K562 (cell line): Measurements from ENCODE around the gene RABL6. TPM values are rescaled to one million over a fixed set of nuclear protein-coding genes. Genes with fewer than 3 reads are reported as not detected.
A peak's percentile ranks its signal among the peaks of the same experiment; 100 is the strongest.

Experiments
- ATAC-seq: fragments of 200-7000 bp; cut with Tn5 transposase; 3 replicates; pipeline ENCODE4 v1.9.1; 2020; ENCODE audit warnings: moderate library complexity
- BruUV-seq: library from RNA; stranded (reverse); fragments of 400-500 nt; replicated peaks from 2 replicates; lab custom pipeline; 2021; lab: Mats Ljungman, UMichigan
- CTCF ChIA-PET: fragments of 300-600 bp; formaldehyde crosslinking; extraction: SDS; loops from one replicate; lab custom pipeline; 2021; ENCODE audit warnings: low intra/inter-chr PET ratio; lab: Yijun Ruan, JAX
- POLR2A ChIA-PET: fragments of 300-600, 350-650 bp; sonication (Branson Sonifier 250); formaldehyde crosslinking; extraction: SDS; loops from one replicate; lab custom pipeline; 2021; ENCODE audit warnings: antibody characterized with exemption, inconsistent platforms; lab: Yijun Ruan, JAX
- DNase-seq, 4 experiments: peaks; one replicate each; pipeline versions ENCODE4 v3.0.0 to v3.0.0-alpha.2; 2011 to 2018; ENCODE audit warnings: low spot score in 3 of 4, mixed read lengths in 3 of 4; ENCODE audit errors: extremely low read depth in 1 of 4
- FAIRE-seq: peaks from 2 replicates; lab custom pipeline; 2011; peaks lifted over from hg19 to GRCh38; lab: Jason Lieb, UNC
- H2AFZ ChIP-seq: 2 replicates; pipeline ENCODE4 v1.6.0; 2011; ENCODE audit warnings: low read depth, low read length, control low read depth, inconsistent platforms
- H3K27ac ChIP-seq: fragments of 200-600 bp; 3 replicates; pipeline ENCODE4 v1.8.0; 2011; ENCODE audit warnings: low read depth, mild to moderate bottlenecking, control low read depth, inconsistent platforms, low read length, moderate library complexity, mixed read lengths; ENCODE audit errors: extremely low read depth
- H3K27me3 ChIP-seq, 2 experiments: fragments of 300-600 bp in 1 of 2; 2 replicates in 1 of 2; 3 replicates in 1 of 2; pipeline versions ENCODE4 v1.6.0 to v1.8.0; 2011; ENCODE audit warnings: inconsistent platforms in 2 of 2, low read length in 2 of 2, mild to moderate bottlenecking in 1 of 2, mixed read lengths in 1 of 2, moderate library complexity in 1 of 2; ENCODE audit not compliant: control insufficient read depth in 2 of 2, insufficient read depth in 2 of 2
- H3K36me3 ChIP-seq: fragments of 300-600 bp; 3 replicates; pipeline ENCODE4 v1.8.0; 2011; ENCODE audit warnings: mild to moderate bottlenecking, low read length, inconsistent platforms; ENCODE audit not compliant: control insufficient read depth, insufficient read depth
- H3K4me1 ChIP-seq, 2 experiments: fragments of 200-600 bp in 1 of 2; replicated peaks in 1 of 2; 2 replicates in 1 of 2; 3 replicates in 1 of 2; pipeline versions ENCODE4 v1.5.1 to v1.8.0; 2011; ENCODE audit warnings: inconsistent platforms in 2 of 2, low read length in 2 of 2, mild to moderate bottlenecking in 1 of 2, mixed read lengths in 1 of 2, moderate library complexity in 1 of 2; ENCODE audit not compliant: control insufficient read depth in 2 of 2, insufficient read depth in 2 of 2
- H3K4me2 ChIP-seq: 2 replicates; pipeline ENCODE4 v1.6.1; 2011; ENCODE audit warnings: low read length, control low read depth, inconsistent platforms, mixed read lengths; ENCODE audit not compliant: insufficient read depth
- H3K4me3 ChIP-seq: fragments of 200-600 bp; sonication (generic), shearing (Covaris generic); 2 replicates; pipeline ENCODE4 v1.5.1; 2016; ENCODE audit warnings: control low read depth, inconsistent platforms
- H3K79me2 ChIP-seq: fragments of 200-600 bp; 3 replicates; pipeline ENCODE4 v1.8.0; 2011; ENCODE audit warnings: low read length, inconsistent platforms; ENCODE audit not compliant: control insufficient read depth, insufficient read depth
- H3K9ac ChIP-seq, 2 experiments: 2 replicates each; pipeline versions ENCODE4 v1.6.0 to v1.6.1; 2011; ENCODE audit warnings: low read depth in 2 of 2, low read length in 2 of 2, control low read depth in 1 of 2, inconsistent platforms in 1 of 2, mild to moderate bottlenecking in 1 of 2, mixed read lengths in 1 of 2; ENCODE audit not compliant: insufficient read depth in 1 of 2
- H3K9me1 ChIP-seq: one replicate; pipeline ENCODE4 v1.6.0; 2011; ENCODE audit warnings: inconsistent platforms, mild to moderate bottlenecking, low read length, moderate library complexity; ENCODE audit not compliant: control insufficient read depth, insufficient read depth
- H3K9me3 ChIP-seq: replicated peaks from 2 replicates; pipeline ENCODE4 v1.5.1; 2011; ENCODE audit warnings: low read depth, low read length, inconsistent platforms; ENCODE audit not compliant: control insufficient read depth, insufficient read depth
- H4K20me1 ChIP-seq: replicated peaks from 2 replicates; pipeline ENCODE4 v1.6.1; 2011; ENCODE audit warnings: low read length, inconsistent platforms, mixed read lengths; ENCODE audit not compliant: control insufficient read depth, insufficient read depth
- CTCFL ChIP-seq: IDR thresholded peaks from 2 replicates; pipeline ENCODE4 v1.6.1; 2011; ENCODE audit warnings: borderline replicate concordance, low read depth, mild to moderate bottlenecking, moderate library complexity, low read length; ENCODE audit not compliant: insufficient read depth, poor library complexity, severe bottlenecking
- ETS1 ChIP-seq: conservative IDR thresholded peaks from 2 replicates; pipeline ENCODE4 v1.6.1; 2011; ENCODE audit warnings: low read depth, mild to moderate bottlenecking, low read length; ENCODE audit not compliant: control insufficient read depth
- FIP1L1 ChIP-seq: fragments of 200-400 bp; formaldehyde crosslinking; IDR thresholded peaks from 2 replicates; pipeline ENCODE4 v1.6.1; 2018; ENCODE audit warnings: mild to moderate bottlenecking, low read depth, low read length; ENCODE audit not compliant: poor library complexity, severe bottlenecking
- PATZ1 ChIP-seq: fragments of 250-450 bp; sonication (Bioruptor Pico); IDR thresholded peaks from 2 replicates; pipeline ENCODE4 v1.5.0; 2020; ENCODE audit warnings: mild to moderate bottlenecking, borderline replicate concordance
- POLR2AphosphoS5 ChIP-seq: IDR thresholded peaks from 2 replicates; pipeline ENCODE4 v1.6.1; 2011; ENCODE audit warnings: mild to moderate bottlenecking, low read depth, low read length, moderate library complexity; ENCODE audit not compliant: control insufficient read depth, insufficient read depth
- POLR2G ChIP-seq: fragments of 200-400 bp; formaldehyde crosslinking; IDR thresholded peaks from 2 replicates; pipeline ENCODE4 v1.6.1; 2017; ENCODE audit warnings: low read depth, mild to moderate bottlenecking, antibody characterized with exemption, low read length, moderate library complexity
- SMAD2 ChIP-seq: fragments of 150-350 bp; IDR thresholded peaks from 2 replicates; pipeline ENCODE4 v1.6.1; 2014; ENCODE audit warnings: low read depth, mild to moderate bottlenecking, low read length
- ZNF41 ChIP-seq: fragments of 250-450 bp; sonication (Bioruptor Pico); conservative IDR thresholded peaks from 2 replicates; pipeline ENCODE4 v1.4.0; 2020; ENCODE audit warnings: mild to moderate bottlenecking
- WGBS: fragments of 100-300 bp; shearing (Covaris generic); methylation state at CpG from one replicate; pipeline ENCODE4 v1.1.6; 2016; ENCODE audit warnings: low coverage, mixed read lengths; ENCODE audit not compliant: insufficient coverage; ENCODE audit errors: missing lambda C conversion rate; 5-methylcytosine and 5-hydroxymethylcytosine counted together
- in situ Hi-C: fragments of 300-500 bp; cut with MboI; formaldehyde crosslinking; loops from 4 replicates; pipeline ENCODE4 v1.15.0; 2018; ENCODE audit warnings: inconsistent platforms, mixed read lengths
- intact Hi-C: fragments of 100-400 bp; cut with micrococcal nuclease; formaldehyde crosslinking; loops from 2 replicates; pipeline ENCODE4 v1.14.2; 2022
- polyA plus RNA-seq, 8 experiments: library from polyadenylated mRNA; depleted of rRNA in 4 of 8; stranded (reverse) in 5 of 8; unstranded in 3 of 8; fragments of >200 nt; fragmentation: Nextera tagmentation in 2 of 8; fragmentation: Illumina TruSeq in 1 of 8; extraction: Ambion mirVana in 2 of 8; extraction: Trizol in 1 of 8; gene quantifications; 2 replicates each; pipeline versions ENCODE4 v1.2.1 to v1.2.3, GENCODE V29; 2011 to 2014; ENCODE audit warnings: inconsistent platforms in 1 of 8, missing spikeins in 1 of 8
- total RNA-seq, 7 experiments: library from RNA; depleted of rRNA in 6 of 7; stranded (reverse); fragments of >200 nt in 6 of 7; fragmentation: Illumina TruSeq in 2 of 7; extraction: Trizol in 2 of 7; gene quantifications; 2 replicates each; pipeline versions ENCODE4 v1.2.1 to v1.2.3, GENCODE V29; 2011 to 2021; ENCODE audit warnings: low replicate concordance in 1 of 7

RABL6 gene
- total and polyA plus RNA-seq, 9 of the 15 experiments (the other 6 are each of a cell fraction or from before 2014, with no cell fraction given) = 5.6 to 181 (median 84.5) TPM

GRCh38 chr9:136849038-136849959 is 41.6 kb downstream of the RABL6 start, which contains the start of gene PHPT1 (continued):
- TF ChIP-seq ETS1 (0 out of 2 replicates have a peak, but pooled peaks have one; percentile 40), ZNF41 (CRISPR knock-in tag) (no peak), SMAD2 (no peak)
- TF ChIP-seq, all 486 proteins: peak for 131

- FAIRE-seq = peak; percentile 32
- in situ Hi-C loops = no loop called here
- TF ChIP-seq PATZ1 (0 out of 2 replicates have a peak, but pooled peaks have one; percentile 9), POLR2AphosphoS5 (peak; percentile 8; the same call in 1 of the 2 replicates), CTCFL (no peak), POLR2G (peak; percentile 71), FIP1L1 (peak; percentile 65)
Observed at GRCh38 chr9:136849960-136850865, 42.5 kb downstream of the RABL6 start.

More at GRCh38 chr9:136849960-136850865, 42.5 kb downstream of the RABL6 start:
- Histone ChIP-seq H3K27me3 (no peaks in the 10 kb centered on the region), H4K20me1 (0 out of 2 replicates have a peak, but pooled peaks cover 5% of the 10 kb centered on the region), H3K4me3 (peak overlapping the region; percentile 95), H2AFZ (no peak overlapping the region), H3K4me2 (peak overlapping the region; percentile 84), H3K36me3 (peaks cover 29% of the 10 kb centered on the region; the same call in 1 of the 3 replicates), H3K9me1 (no peaks in the 10 kb centered on the region), H3K4me1 (peaks cover 9 to 88% of the 10 kb centered on the region in 2 experiments; a peak in 4 of 5 replicates), H3K9ac (peak overlapping the region; percentile 74 to 97), H3K9me3 (no peaks in the 10 kb centered on the region), H3K79me2 (peaks cover 27% of the 10 kb centered on the region), H3K27ac (peak overlapping the region; percentile 63)
- 49% methylated on average over 38 of the region's 43 CpGs for WGBS
- ChIA-PET CTCF (interaction anchor here (0.6 kb wide), 1 partner anchor 36 kb away, joined by 3 read pairs; the partner anchor contains the start of gene TRAF2), POLR2A (interaction anchor here (0.7 to 1.2 kb wide), 2 partner anchors 10 to 16 kb away, joined by 4 to 6 read pairs; partner anchors contain the start of gene EDF1)
- intact Hi-C loops = loop anchor here (1.0 to 5.0 kb wide), 3 partner anchors 36 to 92 kb away; partner anchors contain the start of genes FBXW5, TMEM141 and TRAF2
- TSS peak; percentile 82 for BruUV-seq
- DNase-seq = no peak
- ATAC-seq = no peak
